Fibroblast of skin of left biceps (primary cell): ENCODE data around the gene NME4.
"Not testable (repeated sequence)": the region's sequence is repeated elsewhere in the genome, so short reads cannot be mapped to it uniquely, and the experiment has no call there.

Source experiments
- DNase-seq, 2 experiments: peaks; one replicate each; pipeline ENCODE4 v3.0.0-alpha.2; 2013; ENCODE audit warnings: low read depth in 2 of 2

NME4 gene

DNA sequence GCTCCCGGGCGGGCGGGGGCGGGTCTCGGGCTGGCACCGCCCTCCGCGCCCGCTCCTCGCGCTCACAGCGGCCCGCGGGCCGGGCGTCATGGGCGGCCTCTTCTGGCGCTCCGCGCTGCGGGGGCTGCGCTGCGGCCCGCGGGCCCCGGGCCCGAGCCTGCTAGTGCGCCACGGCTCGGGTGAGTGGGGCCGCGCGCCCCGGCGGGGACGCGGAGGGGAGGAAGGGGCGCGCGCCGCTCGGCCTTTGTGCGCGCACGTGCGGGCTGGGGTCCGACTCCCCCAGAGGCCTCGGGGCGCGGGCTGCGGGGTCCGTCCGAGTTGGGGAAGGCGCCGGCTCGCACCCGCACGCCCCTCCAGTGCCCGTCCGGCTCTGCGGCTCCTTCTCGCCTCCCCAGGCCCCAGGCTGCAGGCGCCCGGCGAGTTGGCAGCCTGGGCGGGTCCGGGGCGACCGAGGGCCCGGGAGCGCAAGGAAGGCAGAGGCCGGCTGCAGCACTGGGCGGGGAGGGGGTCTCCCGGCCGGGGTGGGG is at the start of gene NME4:
Gene NME4 (plus strand): TSS at position 65 of the 527 bp plus-strand sequence. CDS start 24 bp downstream, at position 89.
- DNase-seq: no peak

DNA sequence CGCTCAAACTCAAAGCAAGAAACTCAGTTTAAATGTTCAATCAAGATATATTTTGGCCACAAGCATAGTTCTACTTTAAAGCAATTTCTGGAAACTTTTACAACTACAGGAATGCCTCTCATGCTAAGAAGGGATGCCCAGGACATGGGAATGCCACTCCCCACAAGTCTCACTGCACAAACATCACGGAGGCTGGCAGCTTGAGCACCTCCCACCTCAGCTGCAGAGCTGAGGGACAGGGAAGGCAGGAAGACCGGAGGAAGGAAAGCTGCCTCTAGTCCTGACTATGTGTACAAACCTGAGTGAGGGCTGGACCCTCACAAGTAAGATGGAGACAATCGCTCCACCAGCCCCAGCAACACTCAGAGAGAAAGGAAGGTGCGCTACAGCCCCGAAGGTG is 49.8 kb upstream of the NME4 start:
- DNase-seq: no peak

DNA sequence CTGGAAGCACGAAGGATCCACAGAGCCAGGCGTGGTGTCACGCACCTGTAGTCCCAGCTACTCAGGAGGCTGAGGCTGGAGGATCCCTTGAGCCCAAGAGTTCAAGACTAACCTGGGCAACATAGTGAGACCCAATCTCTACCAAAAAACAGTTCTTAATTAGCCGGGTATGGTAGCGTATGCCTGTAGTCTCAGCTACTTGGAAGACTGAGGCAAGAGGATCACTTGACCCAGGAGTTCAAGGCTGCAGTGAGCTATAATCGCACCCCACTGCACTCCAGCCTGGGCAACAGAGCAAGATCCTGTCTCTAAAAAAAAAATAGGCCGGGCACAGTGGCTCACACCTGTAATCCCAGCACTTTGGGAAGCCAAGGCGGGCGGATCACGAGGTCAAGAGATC is 48.5 kb upstream of the NME4 start:
- not testable (repeated sequence) for DNase-seq

DNA sequence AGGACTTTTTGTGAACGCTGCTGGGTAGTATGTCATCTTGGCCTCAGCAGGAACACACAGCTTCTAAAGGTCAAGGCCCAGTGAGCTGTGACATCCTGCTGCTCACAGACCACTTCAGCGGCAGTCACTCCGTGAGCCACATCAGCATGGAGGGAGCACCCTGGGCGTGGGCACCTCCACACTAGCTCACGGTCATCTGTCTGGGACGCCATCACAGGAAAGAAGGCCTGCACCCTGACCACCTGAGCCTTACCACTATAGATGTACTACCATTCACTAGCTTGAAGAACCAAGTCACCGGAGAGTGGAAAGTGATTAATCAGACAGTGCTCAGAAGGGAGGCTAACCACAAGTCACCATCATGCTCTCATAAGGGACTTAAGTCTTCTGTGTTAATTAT is 47.8 kb upstream of the NME4 start:
- DNase-seq: no peak

DNA sequence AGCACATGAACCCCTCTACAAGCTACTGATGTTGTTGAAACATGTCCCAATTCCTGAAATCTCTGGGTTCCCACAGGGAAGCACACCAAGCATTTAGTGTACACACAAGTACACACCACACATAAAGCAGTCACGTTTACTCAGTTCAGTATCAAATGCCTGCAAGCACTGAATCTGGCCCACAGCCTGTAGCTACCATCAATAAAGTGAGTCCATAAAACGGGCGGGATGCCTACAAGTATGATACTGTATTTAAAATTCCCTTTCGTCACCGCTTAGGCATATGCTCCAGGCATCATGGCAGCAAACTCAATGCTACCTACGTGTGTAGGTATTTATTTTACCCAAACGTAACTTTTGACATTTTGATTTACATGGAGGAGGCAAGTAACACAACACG is 46.8 kb upstream of the NME4 start:
- no peak for DNase-seq

GRCh38 chr16:351804-352520 is 45.0 kb upstream of the NME4 start:
- DNase-seq: no peak

DNA sequence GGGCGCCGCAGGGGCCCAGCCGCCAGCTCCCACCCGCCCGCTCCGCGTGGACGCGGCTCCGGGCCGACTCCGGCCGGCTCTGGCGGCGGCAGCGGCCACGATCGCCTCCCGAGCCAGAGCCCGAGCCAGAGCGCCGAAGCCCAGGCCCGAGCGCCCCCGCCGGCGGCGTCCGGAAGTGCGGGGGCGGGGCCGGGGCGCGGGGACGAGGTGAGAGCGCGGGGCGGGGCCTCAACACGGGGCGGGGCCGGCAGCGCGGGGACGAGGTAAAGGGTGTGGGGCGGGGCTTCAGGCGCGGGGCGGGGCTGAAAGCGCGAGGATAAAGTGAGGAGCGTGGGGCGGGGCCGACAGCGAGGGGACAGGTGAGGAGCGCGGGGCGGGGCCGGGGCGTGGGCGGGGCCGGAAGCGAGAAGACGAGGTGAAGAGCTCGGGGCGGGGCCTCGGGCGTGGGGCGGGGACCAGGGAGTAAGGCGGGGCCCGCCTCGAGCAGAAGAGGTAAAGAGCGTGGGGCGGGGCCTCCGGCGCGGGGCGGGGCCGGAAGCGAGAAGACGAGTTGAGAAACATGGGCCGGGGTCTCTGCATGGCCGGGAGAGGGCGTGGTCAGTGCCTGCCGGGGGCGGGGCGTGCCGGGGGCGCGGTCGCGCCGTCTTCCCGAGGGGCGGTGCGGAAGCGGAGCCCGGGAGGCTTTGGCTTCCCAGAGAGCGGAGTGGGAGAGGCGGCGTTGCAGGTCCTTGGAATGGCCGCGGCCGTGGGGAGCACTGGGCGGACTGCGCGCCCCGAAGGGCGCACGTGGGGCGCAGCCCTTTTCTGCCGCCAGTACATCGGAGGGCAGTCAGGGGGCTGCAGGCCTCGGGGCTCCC is 44.2 kb upstream of the NME4 start, which contains the start of gene AXIN1:
Gene AXIN1 (minus strand): TSS at position 177 of the 857 bp plus-strand sequence. CDS start 5,698 bp downstream, outside the sequence.
- DNase-seq: peak; percentile 78 to 80

GRCh38 chr16:353404-354290 is 43.4 kb upstream of the NME4 start:
- DNase-seq: no peak

DNA sequence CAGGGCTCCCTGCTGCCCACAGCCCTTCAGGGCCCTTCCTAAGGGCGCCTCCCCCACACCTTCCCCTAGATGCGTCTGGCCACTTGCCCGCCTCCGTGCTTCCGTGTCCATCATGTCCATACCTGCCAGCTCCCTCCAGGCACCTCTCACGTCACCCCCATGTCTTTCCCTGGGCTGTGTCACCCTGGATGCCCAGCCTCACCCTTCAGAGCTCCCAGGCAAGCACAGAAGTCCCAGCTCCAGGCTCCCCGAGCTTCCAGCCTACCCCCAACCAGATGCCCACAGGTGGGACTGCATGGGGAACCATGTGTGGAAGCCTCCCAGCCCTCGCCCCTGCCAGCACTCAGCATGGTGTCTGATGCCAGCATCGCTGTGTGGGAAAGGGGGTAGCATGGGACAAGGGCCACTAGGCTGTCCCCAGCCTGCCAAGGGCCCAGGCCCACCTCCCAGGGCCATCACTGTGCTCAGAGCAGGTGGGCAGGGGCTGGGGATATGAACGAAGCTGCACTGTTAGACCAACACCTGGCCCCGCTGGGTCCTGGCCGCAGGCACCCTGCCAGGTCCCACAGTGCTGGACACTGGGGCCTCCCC is 42.6 kb upstream of the NME4 start:
- DNase-seq: no peak

DNA sequence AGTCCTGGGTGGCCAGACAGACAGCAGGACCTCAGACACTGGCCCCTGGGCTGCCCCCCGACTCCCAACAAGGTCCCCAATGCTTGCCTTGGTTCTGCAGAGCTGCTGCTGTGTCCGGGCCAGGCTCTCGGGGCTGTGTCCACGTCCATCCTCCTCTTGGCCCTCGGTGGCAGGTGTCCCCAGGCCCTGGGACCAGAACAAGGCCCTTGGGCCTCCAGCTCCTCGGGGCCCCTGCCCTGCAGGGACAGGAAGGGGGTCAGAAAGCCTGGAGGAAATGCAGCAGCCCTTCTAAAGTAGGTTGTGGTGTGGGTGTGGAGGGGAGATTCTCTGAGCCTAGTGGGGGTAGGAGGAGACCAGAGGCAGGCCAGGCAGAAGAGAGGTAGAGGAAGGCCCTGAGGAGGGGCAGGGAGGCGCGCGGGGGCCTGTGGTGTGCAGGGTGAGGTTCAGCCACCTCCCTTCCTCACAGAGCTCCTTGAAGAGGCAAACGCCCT is 42.0 kb upstream of the NME4 start:
- DNase-seq: no peak

GRCh38 chr16:356741-357140 is 40.3 kb upstream of the NME4 start:
- no peak for DNase-seq

GRCh38 chr16:359067-359763 is 37.8 kb upstream of the NME4 start:
- DNase-seq: no peak

DNA sequence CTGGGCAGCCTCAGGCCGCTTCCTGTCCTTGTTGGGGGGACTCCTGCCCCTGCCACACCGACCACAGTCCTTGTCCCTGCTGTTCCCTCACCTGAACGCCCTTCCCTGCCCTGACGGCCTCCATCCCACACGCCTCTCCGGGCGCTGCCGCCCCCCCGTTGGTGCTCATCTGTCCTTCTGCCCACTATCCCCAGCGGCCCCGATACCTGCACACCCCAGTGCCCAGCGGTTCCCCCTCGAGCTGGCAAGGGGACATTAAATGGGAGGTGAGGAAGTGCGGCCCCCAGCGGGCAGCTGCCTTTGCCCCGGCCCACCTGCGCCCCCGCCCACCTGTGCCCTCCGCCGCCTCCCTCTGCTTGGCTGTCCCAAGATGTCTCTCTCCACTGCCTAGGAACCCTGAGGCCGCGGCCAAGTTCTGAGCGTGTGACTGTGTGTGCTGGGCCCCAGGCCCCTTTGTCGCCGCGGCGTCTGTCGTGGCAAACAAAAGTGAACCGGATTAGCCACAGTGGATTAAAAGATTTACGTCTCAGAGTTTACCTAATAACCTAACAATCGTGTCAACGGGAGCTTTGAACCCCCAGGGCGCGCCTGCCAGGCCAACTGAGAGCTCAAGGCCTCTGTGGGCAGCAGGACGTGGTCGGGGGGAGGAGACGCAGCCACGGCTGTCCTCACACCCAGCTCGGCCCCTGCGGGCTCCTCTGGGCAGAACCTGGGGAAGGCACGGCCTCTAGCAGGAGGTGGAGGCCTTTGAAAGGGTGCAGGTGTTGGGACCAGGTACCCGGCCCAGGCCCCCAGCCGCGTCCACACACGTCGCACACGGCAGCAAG is 36.9 kb upstream of the NME4 start:
- DNase-seq: no peak

DNA sequence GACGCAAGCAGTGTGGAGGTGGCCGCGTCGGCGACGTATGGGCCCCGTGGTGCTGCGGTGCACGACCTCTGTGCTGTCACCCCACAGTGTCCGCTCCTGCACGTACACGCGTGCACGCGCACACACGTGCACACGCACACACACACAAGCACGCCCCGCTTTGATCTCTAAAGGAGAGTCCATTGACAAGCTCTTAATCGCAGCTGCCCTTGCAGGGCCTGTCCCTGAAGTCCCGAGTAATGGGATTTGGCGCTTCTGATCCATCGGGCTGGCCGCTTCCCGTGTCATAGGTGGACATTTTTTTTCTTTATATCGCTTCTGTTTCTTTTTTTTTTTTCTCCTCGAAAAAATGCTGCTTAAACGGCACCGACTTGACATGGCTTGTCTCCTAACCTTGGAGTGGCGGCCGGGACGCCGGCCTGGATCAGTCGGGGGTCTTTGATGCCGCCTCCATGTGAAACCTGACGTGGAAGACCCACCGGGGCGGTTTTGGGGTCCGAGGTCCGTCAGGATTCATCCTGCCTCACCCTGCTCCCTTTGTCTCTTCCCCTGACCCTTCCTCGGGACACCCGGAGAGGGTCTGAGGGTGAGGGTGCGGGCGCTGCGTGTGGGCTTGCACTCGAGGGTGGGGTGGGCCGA is 36.2 kb upstream of the NME4 start:
- DNase-seq: no peak

- no peak for DNase-seq
Observed at GRCh38 chr16:361341-361871, 35.6 kb upstream of the NME4 start.

DNA sequence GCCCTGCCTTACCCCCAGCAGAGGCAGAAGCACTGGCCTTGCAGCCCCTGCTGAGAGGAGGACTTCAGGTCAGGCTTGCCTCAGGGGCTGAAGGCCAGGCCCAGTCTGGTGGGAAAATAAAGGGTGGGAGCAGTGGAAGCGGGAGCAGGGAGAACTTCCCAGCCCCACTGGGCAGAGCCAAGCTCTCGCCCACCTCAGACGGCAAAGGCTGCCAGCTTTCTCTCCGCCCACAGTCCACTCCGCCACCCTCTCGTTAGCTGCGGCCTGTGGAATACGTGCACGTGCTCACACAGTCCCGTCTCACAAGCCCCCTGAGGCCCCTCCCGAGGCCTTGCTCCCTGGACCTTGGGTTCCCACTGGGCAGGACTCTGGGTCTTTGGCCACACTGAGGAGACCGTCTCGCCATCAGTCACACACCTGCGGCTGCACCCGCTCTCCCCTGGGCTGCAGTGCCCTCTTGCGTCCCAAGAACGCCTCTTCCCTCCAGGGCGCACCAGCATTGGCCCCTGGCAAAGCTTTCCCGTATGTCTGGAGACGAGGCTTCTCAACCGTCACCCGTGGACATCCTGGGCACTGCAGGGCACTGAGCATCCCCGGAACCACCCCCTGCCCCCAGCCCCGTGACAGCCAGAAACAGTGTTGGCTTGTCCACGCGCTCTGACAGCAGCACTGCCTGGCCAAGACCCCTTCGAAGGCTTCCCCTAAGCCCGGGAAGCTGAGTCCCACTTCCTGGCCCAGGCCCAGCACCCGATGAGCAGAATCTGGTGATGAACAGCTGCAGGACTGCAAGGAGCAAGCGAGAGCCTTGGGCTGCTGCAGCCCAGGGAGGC is 34.9 kb upstream of the NME4 start:
- peak in 1 of 2 experiments; percentile 14 for DNase-seq

DNA sequence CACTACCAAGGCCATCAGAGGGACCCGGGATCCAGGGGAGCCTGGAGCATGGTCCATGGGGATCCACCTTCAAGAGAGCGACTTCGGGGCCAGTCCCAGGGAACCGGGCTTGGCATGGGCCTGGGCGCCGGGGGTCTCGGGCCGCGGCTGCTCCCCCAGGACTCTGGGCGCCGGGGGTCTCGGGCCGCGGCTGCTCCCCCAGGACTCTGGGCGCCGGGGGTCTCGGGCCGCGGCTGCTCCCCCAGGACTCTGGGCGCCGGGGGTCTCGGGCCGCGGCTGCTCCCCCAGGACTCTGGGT is 34.3 kb upstream of the NME4 start:
- DNase-seq: not testable (repeated sequence)

- no peak for DNase-seq
Observed at GRCh38 chr16:363110-363765, 33.8 kb upstream of the NME4 start.
